IMR-90 (cell line): ENCODE data around the gene SPINT1. TPM values are rescaled to one million over a fixed set of nuclear protein-coding genes. Genes with fewer than 3 reads are reported as not detected.

Experiments
- ATAC-seq: fragments of 200-7000 bp; cut with Tn5 transposase; 2 replicates; pipeline ENCODE4 v1.9.1; 2020; ENCODE audit warnings: low read depth, mild to moderate bottlenecking, moderate library complexity
- BruUV-seq: library from RNA; stranded (reverse); fragments of 400-500 nt; replicated peaks from 2 replicates; lab custom pipeline; 2021; lab: Mats Ljungman, UMichigan
- CTCF ChIA-PET: fragments of 300-600 bp; formaldehyde crosslinking; extraction: SDS; loops from one replicate; lab custom pipeline; 2021; ENCODE audit warnings: antibody characterized with exemption; lab: Yijun Ruan, JAX
- POLR2A ChIA-PET: fragments of 300-600 bp; sonication (Branson Sonifier 250); formaldehyde crosslinking; loops from one replicate; lab custom pipeline; 2022; ENCODE audit warnings: antibody characterized with exemption; ENCODE audit not compliant: unreplicated experiment; lab: Charles Lee
- DNase-seq: peaks from one replicate; pipeline ENCODE4 v3.0.0; 2013
- H2AFZ ChIP-seq: replicated peaks from 2 replicates; pipeline ENCODE3; 2013; ENCODE audit warnings: low read length, mild to moderate bottlenecking; ENCODE audit not compliant: poor library complexity
- H2AK5ac ChIP-seq: 2 replicates; pipeline ENCODE4 v1.6.1; 2013; ENCODE audit warnings: low read depth, low read length, inconsistent platforms
- H2AK9ac ChIP-seq: replicated peaks from 2 replicates; pipeline ENCODE3; 2013; ENCODE audit warnings: mild to moderate bottlenecking, low read depth, low read length, moderate library complexity; ENCODE audit not compliant: poor library complexity
- H2BK120ac ChIP-seq: 2 replicates; pipeline ENCODE4 v1.6.1; 2013; ENCODE audit warnings: low read depth, low read length, inconsistent platforms
- H2BK15ac ChIP-seq: 3 replicates; pipeline ENCODE4 v1.6.1; 2013; ENCODE audit warnings: low read depth, low read length, inconsistent platforms
- H2BK20ac ChIP-seq: 2 replicates; pipeline ENCODE4 v1.6.1; 2013; ENCODE audit warnings: low read depth, mild to moderate bottlenecking, inconsistent platforms, low read length, moderate library complexity
- H2BK5ac ChIP-seq: 2 replicates; pipeline ENCODE4 v1.6.1; 2013; ENCODE audit warnings: mild to moderate bottlenecking, low read depth, low read length, inconsistent platforms; ENCODE audit not compliant: poor library complexity, severe bottlenecking
- H3K14ac ChIP-seq: replicated peaks from 2 replicates; pipeline ENCODE4 v1.6.1; 2013; ENCODE audit warnings: low read depth, low read length, inconsistent platforms
- H3K18ac ChIP-seq: 2 replicates; pipeline ENCODE4 v1.6.1; 2013; ENCODE audit warnings: low read depth, low read length, control low read depth
- H3K23ac ChIP-seq: 2 replicates; pipeline ENCODE4 v1.6.1; 2013; ENCODE audit warnings: low read depth, low read length, inconsistent platforms
- H3K27ac ChIP-seq: 2 replicates; pipeline ENCODE4 v1.5.1; 2013; ENCODE audit warnings: mild to moderate bottlenecking, control low read depth, low read length; ENCODE audit not compliant: insufficient read depth
- H3K27me3 ChIP-seq: 2 replicates; pipeline ENCODE4 v1.6.1; 2013; ENCODE audit warnings: low read length; ENCODE audit not compliant: control insufficient read depth, insufficient read depth
- H3K36me3 ChIP-seq: 2 replicates; pipeline ENCODE4 v1.6.1; 2013; ENCODE audit warnings: low read length, mixed read lengths; ENCODE audit not compliant: control insufficient read depth, insufficient read depth
- H3K4ac ChIP-seq: 2 replicates; pipeline ENCODE4 v1.6.1; 2013; ENCODE audit warnings: low read depth, low read length, inconsistent platforms
- H3K4me1 ChIP-seq: 2 replicates; pipeline ENCODE4 v1.6.1; 2013; ENCODE audit warnings: low read length, mixed read lengths; ENCODE audit not compliant: control insufficient read depth, insufficient read depth
- H3K4me2 ChIP-seq: 2 replicates; pipeline ENCODE4 v1.6.1; 2013; ENCODE audit warnings: low read depth, mild to moderate bottlenecking, control low read depth, low read length, moderate library complexity
- H3K4me3 ChIP-seq: 2 replicates; pipeline ENCODE4 v1.5.1; 2013; ENCODE audit warnings: low read depth, mild to moderate bottlenecking, control low read depth, low read length, moderate library complexity; ENCODE audit not compliant: insufficient read depth
- H3K56ac ChIP-seq: 2 replicates; pipeline ENCODE4 v1.6.1; 2013; ENCODE audit warnings: low read length, inconsistent platforms; ENCODE audit not compliant: insufficient read depth; ENCODE audit errors: extremely low read depth
- H3K79me1 ChIP-seq, 2 experiments: 2 replicates each; pipeline ENCODE4 v1.6.1; 2013; ENCODE audit warnings: low read length in 2 of 2, inconsistent platforms in 1 of 2, low read depth in 1 of 2
- H3K9ac ChIP-seq: 2 replicates; pipeline ENCODE4 v1.6.1; 2013; ENCODE audit warnings: low read depth, low read length, control low read depth
- H3K9me1 ChIP-seq: 2 replicates; pipeline ENCODE4 v1.6.1; 2013; ENCODE audit warnings: low read length, inconsistent platforms; ENCODE audit not compliant: insufficient read depth
- H3K9me3 ChIP-seq: 2 replicates; pipeline ENCODE4 v1.6.1; 2013; ENCODE audit warnings: low read length; ENCODE audit not compliant: control insufficient read depth, insufficient read depth
- H4K20me1 ChIP-seq: 2 replicates; pipeline ENCODE4 v1.6.1; 2013; ENCODE audit warnings: low read length, inconsistent platforms; ENCODE audit not compliant: insufficient read depth
- H4K5ac ChIP-seq: 2 replicates; pipeline ENCODE4 v1.6.1; 2013; ENCODE audit warnings: mild to moderate bottlenecking, low read depth, low read length, control low read depth
- H4K8ac ChIP-seq, 2 experiments: 2 replicates each; pipeline ENCODE4 v1.6.1; 2013; ENCODE audit warnings: low read depth in 2 of 2, low read length in 2 of 2, control low read depth in 1 of 2, inconsistent platforms in 1 of 2
- H4K91ac ChIP-seq: 2 replicates; pipeline ENCODE4 v1.6.1; 2013; ENCODE audit warnings: low read depth, low read length, inconsistent platforms; ENCODE audit not compliant: insufficient read depth
- BHLHE40 ChIP-seq: fragments of 150-350 bp; IDR thresholded peaks from 2 replicates; pipeline ENCODE4 v1.6.1; 2016; ENCODE audit warnings: mild to moderate bottlenecking, low read depth, low read length
- CHD1 ChIP-seq: IDR thresholded peaks from 2 replicates; pipeline ENCODE4 v1.6.1; 2012; ENCODE audit warnings: low read depth, low read length, improper control_type of control experiment
- RCOR1 ChIP-seq: IDR thresholded peaks from 2 replicates; pipeline ENCODE4 v1.6.1; 2012; ENCODE audit warnings: mild to moderate bottlenecking, low read length, improper control_type of control experiment; ENCODE audit not compliant: insufficient replicate concordance
- RFX5 ChIP-seq: IDR thresholded peaks from 2 replicates; pipeline ENCODE4 v1.8.0; 2012; ENCODE audit warnings: low read depth, mild to moderate bottlenecking, low read length, moderate library complexity
- WGBS, 2 experiments: methylation state at CpG; one replicate each; pipeline versions ENCODE4 v1.1.5 to v1.1.7; 2013; ENCODE audit warnings: missing lambda C conversion rate in 2 of 2; ENCODE audit not compliant: insufficient read length in 1 of 2; ENCODE audit errors: extremely low coverage in 2 of 2; 5-methylcytosine and 5-hydroxymethylcytosine counted together
- dilution Hi-C: fragments of 300-500 bp; cut with HindIII; formaldehyde crosslinking; loops from one replicate; pipeline ENCODE4 v1.14.3; 2018; ENCODE audit warnings: low sequenced_read_pairs; ENCODE audit not compliant: unreplicated experiment
- in situ Hi-C: fragments of 300-500 bp; cut with MboI; formaldehyde crosslinking; loops from 3 replicates; pipeline ENCODE4 v1.14.3; 2019; ENCODE audit warnings: low sequenced_read_pairs, inconsistent platforms, mixed read lengths
- intact Hi-C: fragments of 100-400 bp; cut with micrococcal nuclease; formaldehyde crosslinking; loops from 2 replicates; pipeline ENCODE4 v1.10.0; 2022
- polyA plus RNA-seq, 3 experiments: library from polyadenylated mRNA; depleted of rRNA; stranded (reverse); fragments of >200 nt; gene quantifications; 2 replicates each; pipeline ENCODE4 v1.2.3, GENCODE V29; 2012; ENCODE audit warnings: low replicate concordance in 1 of 3
- total RNA-seq: library from RNA; depleted of rRNA; stranded (reverse); fragments of >200 nt; gene quantifications from 2 replicates; pipeline ENCODE4 v1.2.3, GENCODE V29; 2012
- TF ChIP-seq, protein P1 (sequence below): fragments of 150-350 bp; IDR thresholded peaks from 2 replicates; pipeline ENCODE4 v1.6.1; 2017; ENCODE audit warnings: mild to moderate bottlenecking, antibody characterized with exemption, low read length, low read depth
- TF ChIP-seq, protein P2 (sequence below): conservative IDR thresholded peaks from 2 replicates; pipeline ENCODE4 v1.5.1; 2012; ENCODE audit warnings: mild to moderate bottlenecking, low read depth, low read length, improper control_type of control experiment
- TF ChIP-seq, protein P3 (sequence below): fragments of 150-350 bp; IDR thresholded peaks from 2 replicates; pipeline ENCODE4 v1.6.1; 2016; ENCODE audit warnings: low read depth, mild to moderate bottlenecking, low read length, moderate library complexity, borderline replicate concordance

The SPINT1 gene
- total and polyA plus RNA-seq, 2 of the 4 experiments (the other 2 are of a cell fraction), result 0.90 to 2.1 TPM

DNA sequence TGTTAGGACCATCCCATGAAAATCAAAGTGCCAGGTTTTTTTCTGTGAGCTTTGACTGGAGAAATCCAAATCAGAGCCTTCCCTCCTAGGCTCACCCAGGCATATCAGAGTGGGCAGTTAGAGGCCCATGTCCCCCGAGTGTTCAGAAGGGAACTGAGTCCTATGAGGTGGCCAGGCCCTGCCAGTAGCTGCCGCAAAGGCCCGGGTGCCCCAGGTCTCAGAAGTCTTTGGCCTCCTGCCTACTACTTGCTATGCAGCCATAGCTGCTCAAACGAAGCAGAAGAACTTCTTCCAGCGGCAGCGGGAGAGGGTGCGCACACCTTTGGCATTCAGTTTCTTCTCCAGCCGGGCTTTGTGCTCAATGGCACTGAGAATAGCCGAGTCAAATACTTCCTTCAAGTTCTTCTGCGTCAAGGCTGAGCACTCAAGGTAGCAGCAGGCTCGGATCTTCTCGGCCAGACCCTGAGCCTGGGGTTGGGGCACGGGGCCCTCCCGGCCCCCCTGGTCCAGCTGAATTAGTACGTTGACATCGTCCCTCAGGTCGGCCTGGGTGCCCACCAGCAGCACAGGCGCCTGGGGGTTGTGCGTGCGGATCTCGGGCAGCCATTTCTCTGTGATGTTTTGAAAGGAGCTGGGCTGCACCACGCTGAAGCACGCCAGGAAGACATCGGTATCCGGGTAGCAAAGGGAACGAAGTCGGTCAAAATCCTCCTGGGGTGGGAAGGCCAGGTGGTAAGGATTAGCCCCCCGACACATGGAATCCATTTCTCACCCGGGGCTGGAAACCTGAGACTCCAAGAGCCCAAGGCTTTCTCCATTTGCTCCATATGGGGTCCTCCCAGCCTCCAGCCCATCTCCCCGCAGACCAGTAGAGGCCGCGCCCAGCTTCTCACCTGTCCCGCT, 29.2 kb downstream of the SPINT1 start (continued):
- TF ChIP-seq RCOR1, result no peak

DNA sequence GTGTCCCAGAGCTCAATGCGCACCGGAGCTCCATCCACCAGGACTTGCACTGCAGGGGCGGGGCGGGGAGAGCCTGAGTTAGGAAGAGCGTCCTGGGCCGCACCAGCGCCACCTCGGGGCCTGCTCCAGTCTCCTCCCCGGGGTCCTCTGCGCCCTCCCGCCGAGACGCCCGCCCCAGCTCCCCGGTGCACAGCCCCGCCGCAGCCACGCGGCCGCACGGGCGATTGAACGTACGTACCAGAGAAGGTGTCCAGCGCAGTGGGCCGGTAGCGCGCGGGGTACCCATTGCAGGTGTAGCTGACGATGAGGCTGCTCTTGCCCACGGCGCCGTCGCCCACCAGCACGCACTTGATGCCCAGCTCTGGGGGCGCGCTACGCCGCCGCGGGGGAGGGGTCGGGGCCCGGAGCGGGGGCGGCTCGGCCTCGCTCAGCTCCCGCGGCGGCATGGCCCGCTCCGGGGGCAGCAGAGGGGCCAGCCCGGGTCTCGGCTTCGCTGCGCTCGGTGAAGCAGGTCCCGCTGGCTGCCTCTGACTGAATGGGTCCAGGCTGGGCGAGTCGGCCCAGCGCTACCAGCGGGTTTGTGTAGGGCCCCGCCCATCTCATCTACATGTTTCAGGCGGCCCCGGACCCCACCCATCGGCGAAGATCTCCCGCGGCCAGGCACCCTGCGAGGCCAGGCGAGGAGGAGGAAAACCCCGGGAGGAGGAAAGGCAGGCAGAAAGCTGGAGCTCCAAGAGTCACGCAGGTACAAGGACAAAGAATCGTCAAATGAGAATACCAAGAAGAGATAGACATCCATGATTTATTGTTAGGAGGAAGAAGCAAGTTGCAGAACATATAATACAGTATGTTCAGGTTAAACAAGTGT, 30.1 kb downstream of the SPINT1 start, which contains the start of gene RHOV:
Gene RHOV (minus strand): TSS at position 541 of the 868 bp plus-strand sequence. CDS start 95 bp downstream, at position 446.
- H3K4me3 ChIP-seq, result peak within 1 kb of the TSS; percentile 62
- H4K8ac ChIP-seq, result no peak within 1 kb of the TSS
- no peak within 1 kb of the TSS for H3K27ac ChIP-seq
- H2BK5ac ChIP-seq, result no peak within 1 kb of the TSS
- no peaks in the 10 kb centered on the region for H3K9me3 ChIP-seq
- H2AFZ ChIP-seq, result peak within 1 kb of the TSS; percentile 80
- 0% methylated on average over 39 of the region's 74 CpGs; no CpG with 5 or more reads in 1 of the 2 experiments for WGBS, 2 experiments
- no peaks in the 10 kb centered on the region for H3K36me3 ChIP-seq
- no peak within 1 kb of the TSS for H3K23ac ChIP-seq
- ChIA-PET CTCF (interaction anchor here (1.7 kb wide), 1 partner anchor 15 kb away, joined by 15 read pairs; no protein-coding TSS in a partner anchor), POLR2A (interaction anchor here (0.6 kb wide), 1 partner anchor 79 kb away, joined by 4 read pairs; the partner anchor contains the start of gene CHAC1)
- H2BK15ac ChIP-seq, result no peak within 1 kb of the TSS
- no peak within 1 kb of the TSS for H4K91ac ChIP-seq
- H3K4me1 ChIP-seq, result no peaks in the 10 kb centered on the region
- H2BK120ac ChIP-seq, result no peak within 1 kb of the TSS
- H3K56ac ChIP-seq, result no peak within 1 kb of the TSS
- intact Hi-C loops, result no loop called here
- no peak within 1 kb of the TSS for H2BK20ac ChIP-seq
- dilution Hi-C loops, result no loop called here
- H3K9me1 ChIP-seq, result no peaks in the 10 kb centered on the region
- no peaks in the 10 kb centered on the region for H3K79me1 ChIP-seq
- H3K18ac ChIP-seq, result no peak within 1 kb of the TSS
- TF ChIP-seq, protein P1, sequence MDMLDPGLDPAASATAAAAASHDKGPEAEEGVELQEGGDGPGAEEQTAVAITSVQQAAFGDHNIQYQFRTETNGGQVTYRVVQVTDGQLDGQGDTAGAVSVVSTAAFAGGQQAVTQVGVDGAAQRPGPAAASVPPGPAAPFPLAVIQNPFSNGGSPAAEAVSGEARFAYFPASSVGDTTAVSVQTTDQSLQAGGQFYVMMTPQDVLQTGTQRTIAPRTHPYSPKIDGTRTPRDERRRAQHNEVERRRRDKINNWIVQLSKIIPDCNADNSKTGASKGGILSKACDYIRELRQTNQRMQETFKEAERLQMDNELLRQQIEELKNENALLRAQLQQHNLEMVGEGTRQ, result no peak
- TF ChIP-seq BHLHE40 (no peak), RFX5 (no peak), RCOR1 (no peak), CHD1 (no peak)
- TF ChIP-seq, protein P2, sequence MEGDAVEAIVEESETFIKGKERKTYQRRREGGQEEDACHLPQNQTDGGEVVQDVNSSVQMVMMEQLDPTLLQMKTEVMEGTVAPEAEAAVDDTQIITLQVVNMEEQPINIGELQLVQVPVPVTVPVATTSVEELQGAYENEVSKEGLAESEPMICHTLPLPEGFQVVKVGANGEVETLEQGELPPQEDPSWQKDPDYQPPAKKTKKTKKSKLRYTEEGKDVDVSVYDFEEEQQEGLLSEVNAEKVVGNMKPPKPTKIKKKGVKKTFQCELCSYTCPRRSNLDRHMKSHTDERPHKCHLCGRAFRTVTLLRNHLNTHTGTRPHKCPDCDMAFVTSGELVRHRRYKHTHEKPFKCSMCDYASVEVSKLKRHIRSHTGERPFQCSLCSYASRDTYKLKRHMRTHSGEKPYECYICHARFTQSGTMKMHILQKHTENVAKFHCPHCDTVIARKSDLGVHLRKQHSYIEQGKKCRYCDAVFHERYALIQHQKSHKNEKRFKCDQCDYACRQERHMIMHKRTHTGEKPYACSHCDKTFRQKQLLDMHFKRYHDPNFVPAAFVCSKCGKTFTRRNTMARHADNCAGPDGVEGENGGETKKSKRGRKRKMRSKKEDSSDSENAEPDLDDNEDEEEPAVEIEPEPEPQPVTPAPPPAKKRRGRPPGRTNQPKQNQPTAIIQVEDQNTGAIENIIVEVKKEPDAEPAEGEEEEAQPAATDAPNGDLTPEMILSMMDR, result peak; percentile 40
- TF ChIP-seq, protein P3, sequence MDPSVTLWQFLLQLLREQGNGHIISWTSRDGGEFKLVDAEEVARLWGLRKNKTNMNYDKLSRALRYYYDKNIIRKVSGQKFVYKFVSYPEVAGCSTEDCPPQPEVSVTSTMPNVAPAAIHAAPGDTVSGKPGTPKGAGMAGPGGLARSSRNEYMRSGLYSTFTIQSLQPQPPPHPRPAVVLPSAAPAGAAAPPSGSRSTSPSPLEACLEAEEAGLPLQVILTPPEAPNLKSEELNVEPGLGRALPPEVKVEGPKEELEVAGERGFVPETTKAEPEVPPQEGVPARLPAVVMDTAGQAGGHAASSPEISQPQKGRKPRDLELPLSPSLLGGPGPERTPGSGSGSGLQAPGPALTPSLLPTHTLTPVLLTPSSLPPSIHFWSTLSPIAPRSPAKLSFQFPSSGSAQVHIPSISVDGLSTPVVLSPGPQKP, result no peak
- in situ Hi-C loops, result no loop called here
- peak within 1 kb of the TSS; percentile 97 for H3K4me2 ChIP-seq
- no peak within 1 kb of the TSS for H2AK5ac ChIP-seq
- no peak within 1 kb of the TSS for H3K9ac ChIP-seq
- peak; percentile 29 for DNase-seq
- no peak within 1 kb of the TSS for H3K4ac ChIP-seq
- no peaks in the 10 kb centered on the region for H4K20me1 ChIP-seq
- peak within 1 kb of the TSS; percentile 48 for H2AK9ac ChIP-seq
- BruUV-seq, result no TSS peak
- H3K14ac ChIP-seq, result no peak within 1 kb of the TSS
- H4K5ac ChIP-seq, result no peak within 1 kb of the TSS
- ATAC-seq, result peak; percentile 92
- H3K27me3 ChIP-seq, result peaks cover 25% of the 10 kb centered on the region
